Gastrocnemius medialis (tissue), 4 donors: ENCODE results near the gene SAP30BP.

Experiments used
- POLR2A ChIP-seq, 2 donors: fragments of 450-650 bp; IDR thresholded peaks; one replicate each; pipeline ENCODE4 v1.6.1; 2017; ENCODE audit warnings: antibody characterized with exemption in 2 of 2, mild to moderate bottlenecking in 2 of 2, moderate library complexity in 2 of 2
- TF ChIP-seq, protein P1 (sequence below), 5 experiments: fragments of 450-650 bp in 3 of 5; fragments of 200-600 bp in 2 of 5; sonication (generic) in 2 of 5; IDR thresholded peaks in 4 of 5; conservative IDR thresholded peaks in 1 of 5; 1 replicate in 4 of 5; 2 replicates in 1 of 5; pipeline ENCODE4 v1.5.1; 2016 to 2019; ENCODE audit warnings: antibody characterized with exemption in 5 of 5, mild to moderate bottlenecking in 3 of 5, moderate library complexity in 3 of 5

DNA sequence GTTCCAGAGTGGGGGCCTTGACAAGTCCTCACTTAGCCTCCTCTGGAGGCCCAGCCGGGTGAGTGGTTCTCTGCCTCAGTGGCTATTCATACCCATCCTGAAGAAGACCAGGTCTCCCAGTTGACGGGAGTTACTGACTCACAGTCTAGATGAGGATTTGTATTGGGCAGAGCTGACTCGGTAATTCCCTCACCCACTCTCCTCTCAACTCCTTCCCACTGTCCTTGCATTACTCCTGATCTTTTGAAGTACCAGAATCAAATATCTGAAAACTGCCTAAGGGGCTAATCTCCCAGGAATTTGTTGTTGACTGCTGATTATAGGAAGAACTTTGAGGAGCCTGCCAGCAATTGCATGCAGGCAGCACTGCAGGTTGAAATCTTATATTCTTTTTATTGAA is 14.2 kb downstream of the SAP30BP start:
- TF ChIP-seq, protein P1, sequence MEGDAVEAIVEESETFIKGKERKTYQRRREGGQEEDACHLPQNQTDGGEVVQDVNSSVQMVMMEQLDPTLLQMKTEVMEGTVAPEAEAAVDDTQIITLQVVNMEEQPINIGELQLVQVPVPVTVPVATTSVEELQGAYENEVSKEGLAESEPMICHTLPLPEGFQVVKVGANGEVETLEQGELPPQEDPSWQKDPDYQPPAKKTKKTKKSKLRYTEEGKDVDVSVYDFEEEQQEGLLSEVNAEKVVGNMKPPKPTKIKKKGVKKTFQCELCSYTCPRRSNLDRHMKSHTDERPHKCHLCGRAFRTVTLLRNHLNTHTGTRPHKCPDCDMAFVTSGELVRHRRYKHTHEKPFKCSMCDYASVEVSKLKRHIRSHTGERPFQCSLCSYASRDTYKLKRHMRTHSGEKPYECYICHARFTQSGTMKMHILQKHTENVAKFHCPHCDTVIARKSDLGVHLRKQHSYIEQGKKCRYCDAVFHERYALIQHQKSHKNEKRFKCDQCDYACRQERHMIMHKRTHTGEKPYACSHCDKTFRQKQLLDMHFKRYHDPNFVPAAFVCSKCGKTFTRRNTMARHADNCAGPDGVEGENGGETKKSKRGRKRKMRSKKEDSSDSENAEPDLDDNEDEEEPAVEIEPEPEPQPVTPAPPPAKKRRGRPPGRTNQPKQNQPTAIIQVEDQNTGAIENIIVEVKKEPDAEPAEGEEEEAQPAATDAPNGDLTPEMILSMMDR (IDR thresholded peaks at IDR 0.05 in 4 of 5, conservative IDR thresholded peaks at IDR 0.05 in 1 of 5) = no peak
- TF ChIP-seq POLR2A (IDR thresholded peaks at IDR 0.05) = no peak
